H9 (cell line): Measurements from ENCODE around the gene ASB16. TPM values are rescaled to one million over a fixed set of nuclear protein-coding genes. Genes with fewer than 3 reads are reported as not detected.
A peak's percentile ranks its signal among the peaks of the same experiment; 100 is the strongest.

Experiments
- DNase-seq: peaks from one replicate; pipeline ENCODE4 v3.0.0-alpha.2; 2017
- H2AFZ ChIP-seq: one replicate; pipeline ENCODE4 v1.6.1; 2013; ENCODE audit warnings: mild to moderate bottlenecking, low read length, control low read depth, moderate library complexity
- H2AK5ac ChIP-seq: 2 replicates; pipeline ENCODE4 v1.6.1; 2013; ENCODE audit warnings: low read length, control low read depth, mixed read lengths; ENCODE audit not compliant: insufficient read length
- H2BK120ac ChIP-seq: one replicate; pipeline ENCODE4 v1.6.1; 2013; ENCODE audit warnings: low read depth, mild to moderate bottlenecking, low read length, control low read depth, inconsistent platforms; ENCODE audit not compliant: poor library complexity, severe bottlenecking
- H2BK12ac ChIP-seq: 2 replicates; pipeline ENCODE4 v1.6.1; 2013; ENCODE audit warnings: low read length, control low read depth, mixed read lengths, low read depth; ENCODE audit not compliant: insufficient read length
- H2BK15ac ChIP-seq: 2 replicates; pipeline ENCODE4 v1.6.1; 2013; ENCODE audit warnings: low read depth, low read length, control low read depth
- H2BK20ac ChIP-seq: one replicate; pipeline ENCODE4 v1.6.1; 2013; ENCODE audit warnings: low read depth, mild to moderate bottlenecking, low read length, control low read depth, inconsistent platforms; ENCODE audit not compliant: poor library complexity, severe bottlenecking
- H2BK5ac ChIP-seq: 2 replicates; pipeline ENCODE4 v1.6.1; 2013; ENCODE audit warnings: low read length, control low read depth, mixed read lengths; ENCODE audit not compliant: insufficient read length
- H3K14ac ChIP-seq: 2 replicates; pipeline ENCODE4 v1.6.1; 2013; ENCODE audit warnings: low read length, control low read depth; ENCODE audit not compliant: insufficient read depth
- H3K18ac ChIP-seq: 2 replicates; pipeline ENCODE4 v1.6.1; 2013; ENCODE audit warnings: low read depth, mild to moderate bottlenecking, mixed read lengths, low read length, control low read depth; ENCODE audit not compliant: insufficient read length
- H3K23ac ChIP-seq: 2 replicates; pipeline ENCODE4 v1.6.1; 2013; ENCODE audit warnings: low read length, control low read depth, mixed read lengths, low read depth; ENCODE audit not compliant: insufficient read length
- H3K23me2 ChIP-seq: 2 replicates; pipeline ENCODE4 v1.6.1; 2013; ENCODE audit warnings: low read depth, mild to moderate bottlenecking, mixed read lengths, low read length, control low read depth; ENCODE audit not compliant: insufficient read length, poor library complexity, severe bottlenecking
- H3K27ac ChIP-seq: 2 replicates; pipeline ENCODE4 v1.5.1; 2013; ENCODE audit warnings: low read length, control low read depth, mixed read lengths, low read depth; ENCODE audit not compliant: insufficient read length
- H3K27me3 ChIP-seq: 2 replicates; pipeline ENCODE4 v1.6.1; 2013; ENCODE audit warnings: low read length, control low read depth, inconsistent platforms; ENCODE audit not compliant: insufficient read depth
- H3K4ac ChIP-seq: 2 replicates; pipeline ENCODE4 v1.6.1; 2013; ENCODE audit warnings: low read depth, mild to moderate bottlenecking, control low read depth, inconsistent platforms, low read length, moderate library complexity
- H3K4me1 ChIP-seq: 2 replicates; pipeline ENCODE4 v1.6.1; 2013; ENCODE audit warnings: low read length, control low read depth, inconsistent platforms; ENCODE audit not compliant: insufficient read depth
- H3K4me2 ChIP-seq: 2 replicates; pipeline ENCODE4 v1.6.1; 2013; ENCODE audit warnings: low read length, control low read depth, mixed read lengths; ENCODE audit not compliant: insufficient read length, insufficient read depth
- H3K56ac ChIP-seq: 2 replicates; pipeline ENCODE4 v1.6.1; 2013; ENCODE audit warnings: low read depth, mild to moderate bottlenecking, mixed read lengths, low read length, control low read depth; ENCODE audit not compliant: insufficient read length
- H3K79me1 ChIP-seq: 2 replicates; pipeline ENCODE4 v1.6.1; 2013; ENCODE audit warnings: low read depth, mild to moderate bottlenecking, moderate library complexity, low read length, control low read depth, inconsistent platforms; ENCODE audit not compliant: insufficient read depth, poor library complexity, severe bottlenecking
- H3K79me2 ChIP-seq: 2 replicates; pipeline ENCODE4 v1.6.1; 2013; ENCODE audit warnings: low read length, control low read depth, inconsistent platforms; ENCODE audit not compliant: insufficient read depth
- H3K9ac ChIP-seq: 2 replicates; pipeline ENCODE4 v1.6.1; 2013; ENCODE audit warnings: low read length, control low read depth, mixed read lengths; ENCODE audit not compliant: insufficient read length; ENCODE audit errors: extremely low read depth
- H3K9me3 ChIP-seq: one replicate; pipeline ENCODE4 v1.6.1; 2013; ENCODE audit warnings: low read depth, low read length, inconsistent platforms; ENCODE audit not compliant: control insufficient read depth
- H3T11ph ChIP-seq: one replicate; pipeline ENCODE4 v1.6.1; 2013; ENCODE audit warnings: mild to moderate bottlenecking, low read length, control low read depth, inconsistent platforms
- H4K20me1 ChIP-seq: one replicate; pipeline ENCODE4 v1.6.1; 2013; ENCODE audit not compliant: control insufficient read depth, insufficient read length, insufficient read depth
- H4K5ac ChIP-seq: 2 replicates; pipeline ENCODE4 v1.6.1; 2013; ENCODE audit warnings: low read depth, mild to moderate bottlenecking, mixed read lengths, low read length, control low read depth; ENCODE audit not compliant: insufficient read length
- H4K8ac ChIP-seq: replicated peaks from 2 replicates; pipeline ENCODE4 v1.6.1; 2013; ENCODE audit warnings: low read length, control low read depth, mixed read lengths, low read depth; ENCODE audit not compliant: insufficient read length
- H4K91ac ChIP-seq: 2 replicates; pipeline ENCODE4 v1.6.1; 2013; ENCODE audit warnings: low read depth, mild to moderate bottlenecking, moderate library complexity, mixed read lengths, low read length, control low read depth; ENCODE audit not compliant: insufficient read length
- H3K27ac Mint-ChIP-seq, 3 experiments: 2 replicates in 2 of 3; 3 replicates in 1 of 3; pipeline ENCODE4 v1.8.0; 2020 to 2021; ENCODE audit warnings: mixed read lengths in 3 of 3, mild to moderate bottlenecking in 1 of 3, moderate library complexity in 1 of 3
- H3K27me3 Mint-ChIP-seq: 2 replicates; pipeline ENCODE4 v1.8.0; 2021; ENCODE audit warnings: low read depth, mild to moderate bottlenecking, moderate library complexity, mixed read lengths
- H3K36me3 Mint-ChIP-seq, 3 experiments: 2 replicates in 2 of 3; 3 replicates in 1 of 3; pipeline ENCODE4 v1.8.0; 2020 to 2021; ENCODE audit warnings: low read depth in 3 of 3, mixed read lengths in 3 of 3; ENCODE audit not compliant: insufficient read depth in 1 of 3
- H3K4me1 Mint-ChIP-seq, 2 experiments: 2 replicates each; pipeline ENCODE4 v1.8.0; 2020; ENCODE audit warnings: mixed read lengths in 2 of 2
- H3K4me3 Mint-ChIP-seq, 2 experiments: 2 replicates in 1 of 2; 3 replicates in 1 of 2; pipeline ENCODE4 v1.8.0; 2020 to 2021; ENCODE audit warnings: mild to moderate bottlenecking in 2 of 2, mixed read lengths in 2 of 2, moderate library complexity in 1 of 2
- H3K9me3 Mint-ChIP-seq, 2 experiments: 2 replicates in 1 of 2; 3 replicates in 1 of 2; pipeline ENCODE4 v1.8.0; 2020; ENCODE audit warnings: mild to moderate bottlenecking in 2 of 2, mixed read lengths in 2 of 2, moderate library complexity in 1 of 2
- CTCF ChIP-seq: fragments of 200-600 bp; sonication (generic); conservative IDR thresholded peaks from 3 replicates; pipeline ENCODE4 v1.8.0; 2021; ENCODE audit warnings: antibody characterized with exemption, mild to moderate bottlenecking
- WGBS: extraction: QIAGEN DNeasy Blood & Tissue Kit; methylation state at CpG from one replicate; pipeline ENCODE4 v1.1.7; 2013; ENCODE audit warnings: missing lambda C conversion rate, low lambda C conversion rate, mixed read lengths; ENCODE audit not compliant: insufficient read length; ENCODE audit errors: extremely low coverage; 5-methylcytosine and 5-hydroxymethylcytosine counted together
- total RNA-seq: library from RNA; stranded (reverse); gene quantifications from 2 replicates; pipeline ENCODE4 v1.2.1, GENCODE V29; 2021

ASB16 gene
- total RNA-seq, 1 experiment from 2014 or later = 0.90 TPM

- H3K9ac ChIP-seq = no peak overlapping the region
- H3K27me3 Mint-ChIP-seq = no peaks in the 10 kb centered on the region; the same call in 1 of the 2 replicates
These were observed 12.5 kb downstream of the ASB16 start for GRCh38 chr17:44183024-44183423.

More at GRCh38 chr17:44183024-44183423, 12.5 kb downstream of the ASB16 start:
- H2BK15ac ChIP-seq = no peak overlapping the region
- H3K79me1 ChIP-seq = peaks cover 3% of the 10 kb centered on the region
- H3K9me3 ChIP-seq = peaks cover 6% of the 10 kb centered on the region
- no CpG with 5 or more reads among the region's 2 CpGs for WGBS
- no peak overlapping the region for H3K4me2 ChIP-seq
- no peak for TF ChIP-seq CTCF
- no peaks in the 10 kb centered on the region for H3K27me3 ChIP-seq
- H3K79me2 ChIP-seq = peaks cover 8% of the 10 kb centered on the region; the same call in 1 of the 2 replicates
- H2BK120ac ChIP-seq = no peak overlapping the region
- Mint-ChIP-seq H3K9me3 (peaks cover 6 to 7% of the 10 kb centered on the region in 2 experiments), H3K27ac (peak overlapping the region in 1 of 3 experiments; percentile 58; a peak in 1 of 7 replicates), H3K36me3 (peaks cover 25 to 41% (median 30%) of the 10 kb centered on the region in 3 experiments), H3K4me3 (no peak overlapping the region; a peak in 1 of 5 replicates), H3K4me1 (peaks cover 8 to 21% of the 10 kb centered on the region in 2 experiments)
- H3K23me2 ChIP-seq = no peaks in the 10 kb centered on the region
- no peak overlapping the region for H3K14ac ChIP-seq
- no peak overlapping the region for H4K91ac ChIP-seq
- H3K56ac ChIP-seq = no peak overlapping the region
- H3T11ph ChIP-seq = no peak overlapping the region
- no peak overlapping the region for H2BK20ac ChIP-seq
- no peak overlapping the region for H2BK5ac ChIP-seq
- no peak overlapping the region for H2BK12ac ChIP-seq
- no peak overlapping the region for H2AFZ ChIP-seq
- H2AK5ac ChIP-seq = no peak overlapping the region
- H3K4me1 ChIP-seq = no peaks in the 10 kb centered on the region
- no peaks in the 10 kb centered on the region for H4K20me1 ChIP-seq
- no peak overlapping the region for H4K5ac ChIP-seq
- no peak overlapping the region for H3K4ac ChIP-seq
- H3K23ac ChIP-seq = no peak overlapping the region
- no peak overlapping the region for H4K8ac ChIP-seq
- no peak overlapping the region for H3K27ac ChIP-seq
- no peak overlapping the region for H3K18ac ChIP-seq
- no peak for DNase-seq
